Measurements from ENCODE around the gene FUT9.

Gene FUT9

DNA sequence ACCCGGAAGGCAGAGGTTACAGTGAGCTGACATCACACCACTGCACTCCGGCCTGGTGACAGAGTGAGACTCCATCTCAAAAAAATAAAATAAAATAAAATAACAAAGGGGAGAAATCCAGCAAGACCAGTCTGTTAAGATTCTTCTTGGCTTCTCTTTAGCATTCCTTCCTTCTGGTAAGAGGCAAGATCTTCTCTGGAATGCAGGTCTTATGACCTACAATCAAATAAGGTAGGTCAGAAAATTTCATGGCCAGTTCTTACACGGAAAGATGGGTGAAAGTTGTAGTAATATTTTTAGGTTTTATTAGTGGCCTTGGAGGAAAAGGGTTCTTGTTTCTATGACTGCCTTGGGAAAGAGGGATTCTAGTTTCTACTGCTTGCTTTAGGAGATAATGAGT is 180.9 kb downstream of the FUT9 start:
- Histone ChIP-seq H3K27ac (ENCODE audit: low read depth, low read length) (no peak overlapping the region), H3K4me3 (ENCODE audit: low read length) (no peak overlapping the region), H3K4me1 (ENCODE audit: control insufficient read depth, insufficient read depth, low read length) (no peaks in the 10 kb centered on the region), H3K27me3 (ENCODE audit: control insufficient read depth, insufficient read depth, low read length) (no peaks in the 10 kb centered on the region), H3K9ac (ENCODE audit: low read length) (no peak overlapping the region), H3K36me3 (ENCODE audit: control insufficient read depth, insufficient read depth, low read length) (no peaks in the 10 kb centered on the region)

DNA sequence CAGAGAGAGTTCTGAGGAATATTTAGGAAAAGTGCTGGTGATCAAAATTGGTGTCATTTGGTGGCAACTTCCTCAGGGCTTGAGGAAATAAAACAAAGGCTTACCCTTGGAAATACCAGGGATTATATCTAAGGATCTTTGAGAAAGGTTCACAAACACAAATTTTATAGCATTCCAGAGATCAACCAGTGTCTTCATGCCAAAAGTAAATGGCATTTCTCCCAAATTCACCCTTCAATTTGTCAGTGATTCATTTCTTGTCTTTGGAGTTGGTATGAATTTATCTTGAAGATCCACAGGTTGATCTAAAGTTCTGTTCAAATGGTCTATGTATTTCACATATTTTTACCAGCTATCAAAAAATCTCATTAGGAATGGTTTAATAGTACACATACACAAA is 181.5 kb downstream of the FUT9 start:
- Histone ChIP-seq H3K36me3 (ENCODE audit: control insufficient read depth, insufficient read depth, low read length) (no peaks in the 10 kb centered on the region), H3K27ac (ENCODE audit: low read depth, low read length) (no peak overlapping the region), H3K4me3 (ENCODE audit: low read length) (no peak overlapping the region), H3K27me3 (ENCODE audit: control insufficient read depth, insufficient read depth, low read length) (no peaks in the 10 kb centered on the region), H3K9ac (ENCODE audit: low read length) (no peak overlapping the region), H3K4me1 (ENCODE audit: control insufficient read depth, insufficient read depth, low read length) (no peaks in the 10 kb centered on the region)

DNA sequence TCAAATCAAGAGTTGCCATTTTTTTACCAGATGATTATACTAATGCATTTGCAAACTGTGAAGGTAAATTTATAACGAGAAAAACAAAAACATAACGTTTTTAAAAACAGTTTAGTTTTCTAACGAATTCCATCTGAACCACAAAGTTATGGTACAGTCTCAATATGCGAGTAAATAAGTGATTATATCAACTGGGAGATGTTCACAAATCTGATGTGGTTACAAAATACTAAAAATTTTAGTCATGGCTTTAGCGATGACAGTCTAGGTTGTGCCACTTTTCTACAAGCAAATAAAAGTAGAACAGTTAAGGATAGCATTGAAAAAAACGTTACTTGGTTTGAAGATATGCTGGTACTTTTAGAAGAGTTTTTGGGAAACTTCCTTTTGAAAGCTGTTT is 186.8 kb downstream of the FUT9 start:
- H3K9ac ChIP-seq (ENCODE audit: low read length): no peak overlapping the region
- H3K4me1 ChIP-seq (ENCODE audit: control insufficient read depth, insufficient read depth, low read length): no peaks in the 10 kb centered on the region
- H3K27me3 ChIP-seq (ENCODE audit: control insufficient read depth, insufficient read depth, low read length): no peaks in the 10 kb centered on the region
- H3K27ac ChIP-seq (ENCODE audit: low read depth, low read length): no peak overlapping the region
- H3K4me3 ChIP-seq (ENCODE audit: low read length): no peak overlapping the region
- H3K36me3 ChIP-seq (ENCODE audit: control insufficient read depth, insufficient read depth, low read length): no peaks in the 10 kb centered on the region

DNA sequence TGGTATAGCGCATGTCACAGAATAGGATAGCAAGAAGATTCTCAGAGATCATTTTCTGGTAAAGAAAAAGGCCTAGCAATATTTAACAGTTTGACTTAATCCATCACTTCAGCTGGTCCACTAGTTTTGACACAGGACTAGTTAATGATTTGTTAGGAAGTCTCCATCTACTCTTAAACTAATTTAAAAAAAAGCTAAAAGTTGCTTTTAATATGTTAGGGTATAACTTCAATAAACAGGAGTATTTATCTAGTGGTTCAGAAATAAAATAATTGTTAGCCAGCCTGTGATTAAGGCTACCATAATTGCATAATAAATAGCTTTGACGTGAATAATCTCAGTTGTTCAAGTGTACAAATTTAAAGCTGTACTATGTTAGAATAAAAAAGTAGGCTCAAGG is 195.6 kb downstream of the FUT9 start:
- Histone ChIP-seq H3K4me1 (ENCODE audit: control insufficient read depth, insufficient read depth, low read length) (no peaks in the 10 kb centered on the region), H3K27ac (ENCODE audit: low read depth, low read length) (no peak overlapping the region), H3K9ac (ENCODE audit: low read length) (no peak overlapping the region), H3K36me3 (ENCODE audit: control insufficient read depth, insufficient read depth, low read length) (no peaks in the 10 kb centered on the region), H3K27me3 (ENCODE audit: control insufficient read depth, insufficient read depth, low read length) (no peaks in the 10 kb centered on the region), H3K4me3 (ENCODE audit: low read length) (no peak overlapping the region)

DNA sequence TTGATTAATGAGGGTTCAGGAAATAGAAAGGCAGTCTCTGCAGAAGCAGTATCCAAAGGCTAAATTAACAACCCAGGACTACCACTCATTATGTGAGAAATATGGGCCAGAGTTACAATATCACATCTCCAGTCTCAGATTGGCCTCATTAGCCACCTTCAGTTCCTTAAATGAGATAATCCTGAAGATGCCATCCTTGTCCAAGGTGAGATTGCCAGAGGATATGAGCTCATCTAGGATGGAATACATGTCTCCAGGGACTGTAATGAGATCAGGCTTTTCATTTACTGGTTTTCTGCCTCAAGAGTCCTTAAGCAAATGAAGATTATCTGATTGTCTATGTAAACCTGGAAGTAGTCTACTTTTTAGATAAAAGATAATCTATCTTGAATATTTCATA is 196.3 kb downstream of the FUT9 start:
- no peak overlapping the region for H3K4me3 ChIP-seq (ENCODE audit: low read length)
- no peak overlapping the region for H3K27ac ChIP-seq (ENCODE audit: low read depth, low read length)
- H3K4me1 ChIP-seq (ENCODE audit: control insufficient read depth, insufficient read depth, low read length): no peaks in the 10 kb centered on the region
- H3K9ac ChIP-seq (ENCODE audit: low read length): no peak overlapping the region
- H3K27me3 ChIP-seq (ENCODE audit: control insufficient read depth, insufficient read depth, low read length): no peaks in the 10 kb centered on the region
- H3K36me3 ChIP-seq (ENCODE audit: control insufficient read depth, insufficient read depth, low read length): no peaks in the 10 kb centered on the region

DNA sequence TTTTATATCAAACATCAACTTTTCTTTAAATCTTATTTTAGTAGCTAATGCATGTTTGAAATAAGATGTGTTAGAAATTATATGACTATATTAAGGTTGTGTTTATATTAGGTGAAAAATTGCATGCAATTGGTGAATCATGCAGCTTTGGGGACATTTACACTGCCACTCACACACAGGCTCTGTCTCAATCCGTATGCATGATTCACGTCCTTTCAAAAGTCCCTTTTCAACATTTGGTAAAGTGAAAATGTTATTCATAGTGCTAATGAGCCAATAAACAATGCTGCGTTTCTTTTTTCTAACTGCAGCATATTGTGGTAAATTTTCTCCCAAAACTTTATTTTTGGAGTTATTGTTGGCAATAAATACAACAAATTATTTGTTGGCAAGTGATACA is 198.0 kb downstream of the FUT9 start:
- no peak overlapping the region for H3K4me3 ChIP-seq (ENCODE audit: low read length)
- H3K27ac ChIP-seq (ENCODE audit: low read depth, low read length): no peak overlapping the region
- no peak overlapping the region for H3K9ac ChIP-seq (ENCODE audit: low read length)
- no peaks in the 10 kb centered on the region for H3K27me3 ChIP-seq (ENCODE audit: control insufficient read depth, insufficient read depth, low read length)
- no peaks in the 10 kb centered on the region for H3K36me3 ChIP-seq (ENCODE audit: control insufficient read depth, insufficient read depth, low read length)
- H3K4me1 ChIP-seq (ENCODE audit: control insufficient read depth, insufficient read depth, low read length): no peaks in the 10 kb centered on the region

DNA sequence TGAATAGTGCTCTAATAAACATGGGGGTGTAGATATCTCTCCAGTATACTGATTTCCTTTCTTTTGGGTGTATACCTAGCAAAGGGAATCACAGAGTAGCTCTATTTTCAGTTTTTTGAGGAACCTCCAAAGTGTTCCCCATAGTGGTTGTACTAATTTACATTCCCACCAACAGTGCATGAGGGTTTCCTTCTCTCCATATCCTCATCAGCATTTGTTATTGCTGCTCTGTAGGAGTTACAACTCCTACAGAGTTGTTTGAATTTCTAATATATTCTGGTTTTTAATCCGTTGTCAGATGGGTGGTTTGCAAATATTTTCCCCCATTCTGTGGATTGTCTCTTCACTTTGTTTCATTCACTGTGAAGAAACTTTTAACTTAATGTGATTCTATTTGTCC is 207.9 kb downstream of the FUT9 start:
- H3K36me3 ChIP-seq (ENCODE audit: control insufficient read depth, insufficient read depth, low read length): no peaks in the 10 kb centered on the region
- H3K27me3 ChIP-seq (ENCODE audit: control insufficient read depth, insufficient read depth, low read length): no peaks in the 10 kb centered on the region
- no peaks in the 10 kb centered on the region for H3K4me1 ChIP-seq (ENCODE audit: control insufficient read depth, insufficient read depth, low read length)
- H3K27ac ChIP-seq (ENCODE audit: low read depth, low read length): no peak overlapping the region
- H3K9ac ChIP-seq (ENCODE audit: low read length): no peak overlapping the region
- H3K4me3 ChIP-seq (ENCODE audit: low read length): no peak overlapping the region

DNA sequence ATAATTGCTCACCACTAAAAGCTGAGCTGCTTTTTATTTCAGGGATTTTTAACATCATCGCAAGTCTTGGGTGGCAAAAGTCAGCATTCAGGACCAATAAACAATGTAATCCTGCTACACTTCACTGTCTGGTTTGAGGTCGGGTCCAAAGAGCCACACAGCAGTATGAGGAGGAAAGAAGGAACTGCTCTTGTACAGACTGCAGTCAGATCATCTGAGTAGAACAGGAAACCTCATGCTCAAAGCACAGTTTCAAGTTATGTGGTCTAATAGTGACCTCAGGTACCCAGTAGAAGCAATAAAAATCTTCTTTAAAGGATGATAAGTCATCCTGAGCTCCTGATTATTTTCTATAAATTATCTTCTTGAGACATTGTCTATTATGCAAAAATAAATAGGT is 211.4 kb downstream of the FUT9 start:
- Histone ChIP-seq H3K27ac (ENCODE audit: low read depth, low read length) (no peak overlapping the region), H3K4me1 (ENCODE audit: control insufficient read depth, insufficient read depth, low read length) (no peaks in the 10 kb centered on the region), H3K4me3 (ENCODE audit: low read length) (no peak overlapping the region), H3K36me3 (ENCODE audit: control insufficient read depth, insufficient read depth, low read length) (no peaks in the 10 kb centered on the region), H3K27me3 (ENCODE audit: control insufficient read depth, insufficient read depth, low read length) (no peaks in the 10 kb centered on the region), H3K9ac (ENCODE audit: low read length) (no peak overlapping the region)

DNA sequence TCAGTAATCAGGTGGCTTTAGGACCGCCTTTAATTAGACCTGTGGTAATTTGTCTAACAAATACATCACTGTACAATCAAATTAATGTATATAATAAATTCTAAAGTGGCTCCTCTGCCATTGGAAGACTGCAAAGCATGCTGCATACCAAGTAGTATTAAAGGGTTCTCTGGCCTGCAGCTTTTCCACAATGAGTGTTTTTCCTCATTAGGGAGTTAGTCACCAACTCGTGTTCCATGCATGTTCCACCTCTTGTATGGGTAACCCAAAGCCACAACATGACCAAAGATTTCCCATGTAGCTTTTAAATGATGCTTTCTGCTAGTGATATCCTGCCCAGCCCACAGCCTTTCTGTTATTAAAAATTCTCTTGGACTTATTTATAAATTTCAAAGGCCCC is 218.7 kb downstream of the FUT9 start:
- Histone ChIP-seq H3K36me3 (ENCODE audit: control insufficient read depth, insufficient read depth, low read length) (no peaks in the 10 kb centered on the region), H3K27me3 (ENCODE audit: control insufficient read depth, insufficient read depth, low read length) (no peaks in the 10 kb centered on the region), H3K4me1 (ENCODE audit: control insufficient read depth, insufficient read depth, low read length) (no peaks in the 10 kb centered on the region), H3K4me3 (ENCODE audit: low read length) (no peak overlapping the region), H3K27ac (ENCODE audit: low read depth, low read length) (no peak overlapping the region), H3K9ac (ENCODE audit: low read length) (no peak overlapping the region)

DNA sequence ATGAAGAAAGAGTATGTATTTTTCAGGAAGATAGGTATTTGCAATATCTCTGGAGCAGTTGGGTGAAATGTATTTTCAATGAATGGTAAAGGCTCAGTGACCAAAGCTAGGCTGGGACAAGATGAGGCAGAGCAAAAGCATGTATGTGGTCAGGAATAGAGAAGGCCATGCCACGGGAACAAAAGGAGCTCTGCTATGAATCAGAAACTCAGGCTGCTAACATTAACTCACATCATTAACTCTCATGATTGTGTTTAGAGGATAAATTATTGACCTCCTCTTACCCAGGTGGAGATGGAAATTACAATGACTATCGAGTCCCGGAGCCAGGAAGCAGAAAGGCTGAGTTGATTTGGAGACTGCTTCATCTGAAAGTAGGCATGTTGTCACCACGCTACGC is 220.2 kb downstream of the FUT9 start:
- Histone ChIP-seq H3K27me3 (ENCODE audit: control insufficient read depth, insufficient read depth, low read length) (no peaks in the 10 kb centered on the region), H3K4me1 (ENCODE audit: control insufficient read depth, insufficient read depth, low read length) (no peaks in the 10 kb centered on the region), H3K4me3 (ENCODE audit: low read length) (no peak overlapping the region), H3K36me3 (ENCODE audit: control insufficient read depth, insufficient read depth, low read length) (no peaks in the 10 kb centered on the region), H3K27ac (ENCODE audit: low read depth, low read length) (no peak overlapping the region), H3K9ac (ENCODE audit: low read length) (no peak overlapping the region)

DNA sequence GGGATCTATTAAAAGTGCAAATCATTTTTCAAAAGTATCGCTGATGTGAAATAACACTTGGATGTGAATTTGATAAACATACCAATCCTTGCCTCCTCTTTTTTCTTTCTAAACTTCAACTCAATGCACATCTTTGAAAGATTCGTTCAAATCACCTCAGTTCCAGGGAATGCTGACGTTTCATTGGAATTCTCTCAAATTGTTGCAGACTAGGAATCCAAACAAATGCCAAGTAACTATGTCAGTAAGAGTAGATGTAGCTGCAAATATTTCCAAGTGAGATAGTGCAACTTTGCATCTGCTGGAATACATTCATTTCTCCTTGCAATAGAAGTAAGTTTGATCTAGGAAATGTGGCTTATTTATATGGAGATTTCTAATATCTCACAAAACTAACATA is 220.7 kb downstream of the FUT9 start:
- Histone ChIP-seq H3K4me3 (ENCODE audit: low read length) (no peak overlapping the region), H3K36me3 (ENCODE audit: control insufficient read depth, insufficient read depth, low read length) (no peaks in the 10 kb centered on the region), H3K4me1 (ENCODE audit: control insufficient read depth, insufficient read depth, low read length) (no peaks in the 10 kb centered on the region), H3K27ac (ENCODE audit: low read depth, low read length) (no peak overlapping the region), H3K9ac (ENCODE audit: low read length) (no peak overlapping the region), H3K27me3 (ENCODE audit: control insufficient read depth, insufficient read depth, low read length) (no peaks in the 10 kb centered on the region)

DNA sequence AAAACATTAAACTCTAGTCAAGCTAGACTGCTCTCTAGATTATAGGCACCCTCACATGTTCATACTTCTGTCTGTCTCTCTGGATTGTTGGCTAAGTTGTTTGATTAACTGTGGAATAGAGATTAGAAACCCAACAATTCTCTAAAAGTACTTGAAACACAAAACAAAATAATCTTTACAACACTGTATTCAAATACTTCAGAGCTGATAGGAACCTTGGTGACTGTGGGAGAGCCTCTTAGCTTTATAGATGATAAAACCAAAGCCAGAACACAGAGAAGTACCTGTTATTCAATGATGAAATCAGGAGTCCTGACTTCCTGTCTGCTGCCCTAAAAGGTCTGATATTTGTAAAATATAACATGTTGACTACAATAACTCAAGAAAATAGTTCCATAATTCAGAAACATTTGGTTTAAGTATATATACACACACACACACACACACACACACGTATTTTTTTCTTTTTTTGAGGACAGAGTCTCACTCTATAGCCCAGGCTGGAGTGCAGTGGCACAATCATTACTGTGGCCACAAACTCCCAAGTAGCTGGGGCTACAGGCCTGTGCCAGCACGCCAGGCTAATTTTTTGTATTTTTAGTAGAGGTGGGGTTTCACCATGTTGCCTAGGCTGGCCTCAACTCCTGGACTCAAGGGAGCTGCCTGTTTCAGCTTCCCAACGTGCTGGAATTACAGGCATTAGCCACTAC is 222.0 kb downstream of the FUT9 start:
- Histone ChIP-seq H3K9ac (ENCODE audit: low read length) (no peak overlapping the region), H3K4me1 (ENCODE audit: control insufficient read depth, insufficient read depth, low read length) (no peaks in the 10 kb centered on the region), H3K27ac (ENCODE audit: low read depth, low read length) (no peak overlapping the region), H3K27me3 (ENCODE audit: control insufficient read depth, insufficient read depth, low read length) (no peaks in the 10 kb centered on the region), H3K36me3 (ENCODE audit: control insufficient read depth, insufficient read depth, low read length) (no peaks in the 10 kb centered on the region), H3K4me3 (ENCODE audit: low read length) (no peak overlapping the region)

DNA sequence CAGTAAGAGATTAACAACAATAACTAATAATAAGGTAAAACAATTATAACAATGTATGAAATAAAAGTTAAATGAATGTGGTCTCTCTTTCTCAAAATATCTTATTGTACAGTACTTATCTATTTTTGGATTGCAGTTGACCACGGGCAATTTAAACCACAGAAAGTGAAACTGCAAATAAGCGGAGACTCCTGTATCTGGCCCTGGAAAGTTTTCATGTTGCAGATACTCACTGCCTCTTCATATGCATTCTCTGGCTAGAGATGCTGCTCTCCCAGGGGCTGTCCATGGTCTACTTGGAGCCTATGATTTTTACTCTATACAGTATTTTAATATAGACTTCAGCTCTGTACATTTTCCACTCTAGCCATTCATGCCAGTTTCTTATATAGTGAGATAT is 230.8 kb downstream of the FUT9 start:
- Histone ChIP-seq H3K4me3 (ENCODE audit: low read length) (no peak overlapping the region), H3K4me1 (ENCODE audit: control insufficient read depth, insufficient read depth, low read length) (no peaks in the 10 kb centered on the region), H3K9ac (ENCODE audit: low read length) (no peak overlapping the region), H3K36me3 (ENCODE audit: control insufficient read depth, insufficient read depth, low read length) (no peaks in the 10 kb centered on the region), H3K27ac (ENCODE audit: low read depth, low read length) (no peak overlapping the region), H3K27me3 (ENCODE audit: control insufficient read depth, insufficient read depth, low read length) (no peaks in the 10 kb centered on the region)
